NCI-H345 treated with DMSO at 0.1 percent for 48 hours (cell line): ENCODE results near the gene GZMB.
"Not testable (repeated sequence)": the region's sequence is repeated elsewhere in the genome, so short reads cannot be mapped to it uniquely, and the experiment has no call there.

Source experiments
- DNase-seq: peaks from one replicate; lab custom pipeline; 2025; ENCODE audit not compliant: unreplicated experiment; lab: John Stamatoyannopoulos, UW

GZMB gene

DNA sequence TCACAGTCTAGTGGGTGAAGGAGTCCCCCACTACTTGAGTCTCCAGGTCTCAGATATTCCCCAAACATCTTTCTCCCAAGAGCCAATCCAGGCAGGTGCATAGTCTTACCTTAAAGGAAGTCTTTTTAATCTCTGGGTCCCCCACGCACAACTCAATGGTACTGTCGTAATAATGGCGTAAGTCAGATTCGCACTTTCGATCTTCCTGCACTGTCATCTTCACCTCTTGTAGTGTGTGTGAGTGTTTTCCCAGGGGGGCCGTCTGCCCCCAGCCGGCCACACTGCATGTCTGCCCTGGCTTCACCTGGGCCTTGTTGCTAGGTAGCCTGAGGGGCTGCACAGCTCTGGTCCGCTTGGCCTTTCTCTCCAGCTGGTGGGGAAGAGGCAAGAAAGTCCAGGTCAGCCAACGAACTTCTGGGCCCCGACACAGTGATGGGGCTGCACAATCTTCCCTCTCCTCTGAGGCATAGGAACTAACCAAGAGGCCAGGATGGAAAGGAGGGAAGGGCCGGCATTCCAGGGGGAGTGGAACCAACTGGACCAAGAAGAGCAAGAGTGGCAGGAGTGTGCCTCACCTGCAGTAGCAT, 2.1 kb downstream of the GZMB start:
- no peak for DNase-seq

- peak; percentile 59 for DNase-seq
Observed at GRCh38 chr14:24630872-24631477, 3.0 kb downstream of the GZMB start.

- DNase-seq, result no peak
Observed at GRCh38 chr14:24630087-24630871, 3.7 kb downstream of the GZMB start.

- no peak for DNase-seq
Observed at GRCh38 chr14:24629521-24629920, 4.5 kb downstream of the GZMB start.

GRCh38 chr14:24613747-24614146, 20.2 kb downstream of the GZMB start:
- DNase-seq, result no peak

DNA sequence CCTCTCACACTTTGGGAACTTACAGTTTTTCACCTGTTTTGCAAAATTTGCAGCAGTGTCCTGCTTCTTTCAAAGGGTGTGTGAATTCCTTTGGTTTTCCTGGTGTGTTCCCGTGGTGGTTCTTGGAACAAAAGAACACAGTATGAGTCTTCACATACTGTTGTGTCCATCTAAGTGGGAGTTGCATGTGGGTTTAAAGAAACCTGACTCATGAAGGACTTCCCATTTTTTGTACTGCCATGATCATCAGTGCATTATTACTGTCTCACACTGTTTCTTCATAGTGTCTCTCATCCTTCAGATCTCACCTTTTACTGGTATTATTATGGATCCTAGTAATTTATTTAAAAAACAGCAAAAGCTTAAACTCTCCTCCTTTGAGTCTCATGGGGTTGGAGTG, 20.7 kb downstream of the GZMB start:
- DNase-seq, result no peak

DNA sequence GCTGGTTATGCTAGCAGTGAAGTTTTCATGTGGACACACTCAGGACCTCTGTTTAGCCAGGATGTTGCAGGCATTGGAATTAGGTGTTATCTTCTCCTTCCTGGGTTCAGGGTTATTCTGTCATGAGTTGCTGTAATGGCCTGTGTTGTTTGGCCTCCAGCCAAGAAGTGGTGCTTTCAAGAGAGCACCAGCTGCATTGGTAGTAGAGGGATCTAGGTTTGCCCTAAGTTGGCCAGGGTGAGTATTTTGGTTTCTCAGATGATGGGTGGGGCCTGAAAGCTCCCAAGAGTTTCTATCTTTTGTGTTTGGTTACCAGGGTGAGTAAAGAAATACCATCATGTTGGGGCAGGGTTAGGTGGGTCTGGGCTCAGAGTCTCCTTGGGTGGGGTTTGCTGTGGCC, 21.8 kb downstream of the GZMB start:
- no peak for DNase-seq

DNA sequence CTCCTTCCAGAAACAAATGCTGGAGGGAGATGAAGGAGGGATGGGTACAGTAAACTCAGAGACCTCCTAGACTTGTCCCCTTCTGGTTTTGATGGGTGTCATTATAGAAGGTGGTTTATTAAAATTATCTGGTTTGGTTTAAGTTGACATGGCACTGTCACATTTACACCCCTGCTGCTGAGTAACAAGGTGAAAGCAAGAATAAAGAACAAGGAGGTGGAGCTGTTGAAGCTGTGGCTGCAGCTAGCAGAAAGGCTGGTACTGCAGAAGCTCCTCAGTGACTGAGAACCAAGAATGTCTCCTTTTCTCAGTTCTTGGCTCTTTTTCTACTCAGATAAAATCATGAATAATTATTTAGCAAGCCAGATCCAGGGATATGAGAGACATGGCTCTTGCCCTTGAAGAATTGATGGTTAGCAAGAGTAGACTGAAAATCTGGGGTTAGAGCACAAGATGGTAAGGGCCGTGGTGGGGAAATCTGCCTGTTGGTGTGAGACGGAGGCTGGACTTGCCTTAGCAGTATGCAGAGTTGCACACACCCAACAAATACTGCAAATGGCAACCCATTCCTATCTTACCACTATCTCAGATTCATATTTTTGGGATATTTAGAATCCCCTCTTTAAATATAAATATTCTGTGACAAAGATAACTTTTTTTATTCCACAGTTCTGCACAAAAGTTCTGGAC, 24.2 kb downstream of the GZMB start, which contains the start of gene GZMH:
TSS of gene GZMH (minus strand) at position 31 of the 690 bp plus-strand sequence. CDS start 72 bp downstream, outside the sequence.
- no peak for DNase-seq

GRCh38 chr14:24607635-24608514, 26.1 kb downstream of the GZMB start:
- DNase-seq, result no peak

- DNase-seq, result no peak
Observed at GRCh38 chr14:24607081-24607480, 26.9 kb downstream of the GZMB start.

DNA sequence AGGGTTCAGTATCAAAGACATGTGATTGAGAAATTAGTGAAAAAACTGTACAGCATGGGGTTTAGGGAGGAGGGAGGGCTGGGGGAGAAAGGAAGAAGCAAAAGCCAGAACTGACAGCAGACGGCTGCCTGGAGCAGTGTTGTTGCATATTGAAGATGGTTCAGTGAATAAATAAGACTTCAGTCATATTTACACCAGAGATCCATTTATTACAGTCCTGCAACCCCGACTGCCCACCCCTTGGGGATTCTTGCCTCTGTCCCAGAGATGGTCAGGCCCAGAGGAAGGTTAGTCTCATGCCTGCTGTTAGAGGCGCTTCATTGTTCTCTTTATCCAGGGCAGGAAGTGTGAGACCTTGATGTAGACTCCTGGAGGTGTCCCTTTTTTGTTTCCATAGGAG, 27.7 kb downstream of the GZMB start:
- no peak for DNase-seq

GRCh38 chr14:24605435-24606190, 28.4 kb downstream of the GZMB start:
- no peak for DNase-seq

GRCh38 chr14:24597403-24597802, 36.6 kb downstream of the GZMB start:
- DNase-seq, result no peak

DNA sequence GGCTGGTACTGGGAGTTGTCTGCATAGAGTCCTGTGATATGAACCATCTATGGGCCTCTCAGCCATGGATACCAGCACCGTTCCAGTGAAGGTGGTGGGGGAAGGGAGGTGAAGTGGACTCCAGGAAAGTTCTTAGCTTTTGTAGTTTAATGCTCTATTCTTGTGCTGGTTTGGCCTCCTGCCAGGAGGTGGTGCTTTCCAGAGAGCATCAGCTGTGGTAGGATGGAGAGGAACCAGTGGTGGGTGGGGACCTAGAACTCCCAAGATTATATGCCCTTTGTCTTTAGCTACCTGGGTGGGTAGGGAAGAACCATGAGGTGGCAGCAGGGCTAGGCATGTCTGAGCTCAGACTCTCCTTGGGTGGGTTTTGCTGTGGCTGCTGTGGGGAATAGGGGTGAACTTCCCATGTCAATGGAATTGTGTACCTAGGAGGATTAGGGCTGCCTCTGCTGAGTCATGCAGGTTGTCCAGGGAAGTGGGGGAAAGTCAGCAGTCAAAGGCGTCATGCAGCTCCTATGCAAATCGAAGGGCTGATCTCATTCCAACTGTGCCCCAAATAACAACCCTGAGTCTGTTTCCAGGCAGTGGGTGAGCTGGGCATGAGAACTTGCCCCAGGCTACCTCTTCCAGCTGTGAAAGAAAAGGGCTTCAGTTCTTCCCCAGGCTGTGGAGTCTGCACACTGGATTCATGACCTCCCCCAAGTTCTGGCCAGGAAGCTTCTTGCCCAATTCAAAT, 38.7 kb downstream of the GZMB start:
- no peak for DNase-seq

GRCh38 chr14:24591004-24591403, 43.0 kb downstream of the GZMB start:
- not testable (repeated sequence) for DNase-seq

DNA sequence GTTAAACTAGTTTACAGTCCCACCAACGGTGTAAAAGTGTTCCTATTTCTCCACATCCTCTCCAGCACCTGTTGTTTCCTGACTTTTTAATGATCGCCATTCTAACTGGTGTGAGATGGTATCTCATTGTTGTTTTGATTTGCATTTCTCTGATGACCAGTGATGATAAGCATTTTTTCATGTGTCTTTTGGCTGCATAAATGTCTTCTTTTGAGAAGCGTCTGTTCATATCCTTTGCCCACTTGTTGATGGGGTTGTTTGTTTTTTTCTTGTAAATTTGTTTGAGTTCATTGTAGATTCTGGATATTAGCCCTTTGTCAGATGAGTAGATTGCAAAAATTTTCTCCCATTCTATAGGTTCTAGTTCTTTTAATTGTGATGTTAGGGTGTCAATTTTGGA, 49.6 kb downstream of the GZMB start:
- DNase-seq, result not testable (repeated sequence)
